Activated T-cell treated with anti-CD3 and anti-CD28 coated beads for 4 hours (primary cell): ENCODE results near the gene CREBL2.
"Not testable (repeated sequence)": the region's sequence is repeated elsewhere in the genome, so short reads cannot be mapped to it uniquely, and the experiment has no call there.

Experiments used
- DNase-seq: peaks from one replicate; pipeline ENCODE4 v3.0.0-alpha.2; 2020

The CREBL2 gene

DNA sequence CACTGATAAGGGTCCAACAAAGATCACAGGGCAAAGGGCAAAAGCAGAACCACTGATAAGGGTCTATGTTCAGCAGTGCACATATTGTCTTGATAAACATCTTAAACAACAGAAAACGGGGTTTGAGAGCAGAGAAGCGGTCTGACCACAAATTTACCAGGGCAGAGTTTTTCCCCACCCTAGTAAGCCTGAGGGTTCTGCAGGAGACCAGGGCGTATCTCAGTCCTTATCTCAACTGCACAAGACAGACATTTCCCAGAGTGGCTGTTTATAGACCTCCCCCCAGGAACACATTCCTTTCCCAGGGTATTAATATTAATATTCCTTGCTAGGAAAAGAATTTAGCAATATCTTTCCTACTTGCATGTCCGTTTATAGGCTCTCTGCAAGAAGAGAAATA is 28.3 kb downstream of the CREBL2 start:
- not testable (repeated sequence) for DNase-seq

DNA sequence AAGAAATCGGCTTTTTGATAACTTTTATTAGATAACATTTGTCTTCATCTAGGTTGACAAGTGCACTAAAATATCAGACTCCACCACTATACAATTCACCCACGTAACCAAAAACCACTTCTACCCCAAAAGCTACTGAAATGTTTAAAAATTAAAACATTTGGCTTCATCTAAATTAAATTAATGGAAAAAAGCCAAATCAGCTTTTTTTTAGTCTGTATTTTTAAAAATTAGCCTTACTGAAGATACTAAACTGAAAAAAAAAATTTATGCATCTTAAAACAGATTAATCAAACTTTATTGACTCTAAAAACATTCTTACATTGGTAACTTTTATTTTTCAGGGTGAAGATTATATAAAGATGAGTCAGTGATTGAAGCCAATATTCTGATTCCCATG is 30.0 kb downstream of the CREBL2 start:
- DNase-seq = no peak

DNA sequence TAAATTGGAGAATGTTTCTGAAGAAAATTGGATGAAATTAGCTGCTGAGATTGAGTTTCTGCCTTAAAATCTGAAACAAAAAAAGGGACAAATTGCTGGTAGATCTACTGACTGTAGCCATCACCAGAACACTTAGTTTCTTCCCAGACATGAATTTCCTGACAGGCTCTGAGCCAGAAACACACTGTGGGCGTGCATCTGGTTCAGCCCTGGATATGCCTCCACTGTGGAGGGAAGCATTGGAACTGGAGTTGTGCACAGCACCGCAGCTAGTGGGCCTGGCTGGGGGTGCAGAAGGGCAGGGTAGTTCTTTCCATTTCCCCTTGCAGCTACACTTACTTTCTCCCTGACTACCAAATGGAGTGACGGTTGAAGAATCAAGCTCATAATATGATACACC is 31.2 kb downstream of the CREBL2 start:
- no peak for DNase-seq

DNA sequence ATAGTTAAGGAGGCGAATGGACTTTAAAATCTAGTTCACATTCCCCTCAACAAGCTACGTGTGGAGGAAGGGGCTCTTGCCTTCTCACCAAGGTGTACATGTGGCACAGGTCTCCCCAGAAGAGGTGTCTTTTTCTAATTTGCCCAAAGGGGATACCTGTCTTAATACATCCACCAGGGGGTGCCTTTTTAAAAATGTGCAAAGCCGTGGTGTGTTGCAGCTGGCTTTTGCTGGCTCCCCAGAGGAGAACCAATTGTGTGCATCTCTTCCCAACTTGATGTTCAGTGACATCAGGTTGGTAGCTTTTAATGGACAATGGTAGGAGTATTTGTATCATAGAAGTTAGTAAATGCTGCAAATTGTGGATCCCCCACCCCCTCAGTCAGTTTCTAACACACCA is 33.8 kb downstream of the CREBL2 start:
- DNase-seq = peak; percentile 17

DNA sequence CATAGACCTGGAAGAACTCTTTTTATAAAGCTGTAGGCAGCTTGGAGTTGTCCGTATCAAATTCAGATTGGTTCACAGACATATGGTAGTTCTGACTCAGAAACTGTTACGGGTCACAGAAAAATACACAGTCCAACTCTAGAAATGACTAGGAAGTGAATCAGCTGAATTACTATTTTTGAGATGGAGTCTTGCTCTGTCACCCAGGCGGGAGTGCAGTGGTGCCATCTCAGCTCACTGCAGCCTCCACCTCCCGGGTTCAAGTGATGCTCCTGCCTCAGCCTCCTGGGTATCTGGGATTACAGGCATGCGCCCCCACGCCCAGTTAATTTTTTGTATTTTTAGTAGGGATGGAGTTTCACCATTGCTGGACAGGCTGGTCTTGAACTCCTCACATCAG is 34.3 kb downstream of the CREBL2 start:
- DNase-seq = not testable (repeated sequence)

DNA sequence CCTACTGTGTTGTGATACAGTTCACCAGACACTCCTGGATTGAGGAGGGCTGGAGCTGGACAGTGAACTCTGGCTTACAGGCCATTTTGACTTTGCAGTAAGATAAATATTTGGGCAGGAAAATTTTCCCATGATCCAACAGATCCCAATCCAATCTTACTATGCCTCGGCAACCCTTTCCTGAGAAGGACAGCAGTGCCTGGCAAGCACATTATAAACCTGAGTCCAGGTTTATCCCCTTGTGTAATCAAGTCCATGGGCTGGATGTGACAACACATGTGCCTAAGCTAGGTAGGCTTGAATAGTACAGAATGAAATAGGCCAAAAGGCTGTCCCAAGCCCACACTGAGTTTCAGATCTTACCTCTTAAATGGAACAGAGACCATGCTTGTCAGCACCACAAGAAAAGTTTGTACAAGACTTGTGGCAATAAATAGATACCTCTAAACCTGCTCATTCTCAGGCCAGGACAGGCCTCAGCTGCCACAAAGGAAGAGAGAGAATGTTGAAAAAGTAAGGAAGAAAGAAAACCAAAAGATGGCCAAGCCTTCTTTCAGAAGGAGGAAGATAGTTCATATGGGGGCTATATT is 34.9 kb downstream of the CREBL2 start:
- DNase-seq = no peak

DNA sequence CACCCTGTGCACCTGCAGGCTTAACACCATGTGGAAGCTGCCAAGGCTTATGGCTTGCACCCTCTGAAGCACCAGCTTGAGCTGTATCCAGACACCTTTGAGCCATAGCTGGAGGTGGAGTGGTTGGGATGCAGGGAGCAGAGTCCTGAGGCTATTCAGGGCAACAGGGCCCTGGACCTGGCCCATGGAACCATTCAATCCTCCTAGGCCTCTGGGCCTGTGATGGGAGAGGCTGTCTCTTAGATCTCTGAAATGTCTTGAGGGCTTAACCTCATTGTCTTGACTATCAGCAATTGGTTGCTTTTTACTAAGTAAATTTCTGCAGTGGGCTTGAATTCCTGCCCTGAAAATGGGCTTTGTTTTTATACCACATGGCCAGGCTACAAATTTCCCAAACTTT is 36.6 kb downstream of the CREBL2 start:
- DNase-seq = no peak

DNA sequence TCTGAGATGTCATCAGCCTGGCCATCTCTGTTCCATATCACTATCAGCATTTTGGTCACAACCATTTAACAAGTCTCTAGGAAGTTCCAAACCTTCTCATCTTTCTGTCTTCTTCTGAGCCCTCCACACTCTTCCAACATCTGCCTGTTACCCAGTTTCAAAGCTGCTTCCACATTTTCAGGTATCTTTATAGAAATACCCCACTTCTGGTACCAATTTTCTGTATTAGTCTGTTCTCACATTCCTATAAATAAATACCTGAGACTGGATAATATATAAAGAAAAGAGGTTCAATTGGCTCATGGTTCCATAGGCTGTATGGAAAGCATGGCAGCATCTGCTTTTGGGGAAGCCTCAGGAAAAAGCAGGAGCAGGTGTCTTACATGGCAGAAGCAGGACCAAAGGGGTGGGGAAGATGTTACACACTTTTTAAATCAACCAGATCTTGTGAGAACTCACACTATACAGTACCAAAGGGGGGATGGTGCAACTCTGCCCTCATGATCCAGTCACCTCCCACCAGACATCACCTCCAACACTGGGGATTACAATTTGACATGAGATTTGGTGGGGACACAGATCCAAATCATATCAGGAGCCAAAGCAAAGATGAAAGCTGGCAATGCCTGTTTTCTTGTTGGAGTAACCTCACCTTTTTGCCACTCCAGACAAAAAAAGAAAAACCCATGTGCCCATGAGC is 37.4 kb downstream of the CREBL2 start:
- DNase-seq = no peak

DNA sequence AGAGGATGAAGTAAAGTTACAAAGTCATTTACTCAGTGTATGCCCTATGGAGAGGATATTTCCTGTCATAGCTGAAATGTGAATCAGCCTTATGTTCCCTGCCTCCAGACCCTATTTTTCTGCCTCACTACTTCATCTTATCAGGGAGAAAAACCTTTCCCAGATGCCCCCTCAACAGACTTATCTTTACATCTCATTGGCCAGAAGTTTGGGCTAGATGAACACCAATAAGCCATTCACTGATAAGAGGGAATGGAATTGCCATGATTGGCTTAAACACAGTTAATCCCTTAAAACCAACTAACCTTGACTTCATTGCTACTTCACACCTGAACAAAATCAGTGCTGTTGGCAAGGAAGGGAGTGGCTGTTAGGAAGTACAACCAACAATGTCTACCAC is 40.1 kb downstream of the CREBL2 start:
- no peak for DNase-seq

DNA sequence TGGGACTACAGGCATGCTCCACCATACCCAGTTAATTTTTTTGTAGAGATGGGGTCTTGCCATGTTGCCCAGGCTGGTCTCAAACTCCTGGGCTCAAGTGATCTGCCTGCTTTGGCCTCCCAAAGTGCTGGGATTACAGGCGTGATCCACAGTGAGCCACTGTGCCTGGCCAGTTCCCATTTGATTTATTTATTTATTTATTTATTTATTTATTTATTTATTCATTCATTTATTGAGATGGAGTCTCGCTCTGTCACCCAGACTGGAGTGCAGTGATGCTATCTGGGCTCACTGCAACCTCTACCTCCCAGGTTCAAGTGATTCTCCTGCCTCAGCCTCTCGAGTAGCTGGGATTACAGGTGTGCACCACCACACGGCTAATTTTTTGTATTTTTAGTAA is 41.0 kb downstream of the CREBL2 start:
- not testable (repeated sequence) for DNase-seq

DNA sequence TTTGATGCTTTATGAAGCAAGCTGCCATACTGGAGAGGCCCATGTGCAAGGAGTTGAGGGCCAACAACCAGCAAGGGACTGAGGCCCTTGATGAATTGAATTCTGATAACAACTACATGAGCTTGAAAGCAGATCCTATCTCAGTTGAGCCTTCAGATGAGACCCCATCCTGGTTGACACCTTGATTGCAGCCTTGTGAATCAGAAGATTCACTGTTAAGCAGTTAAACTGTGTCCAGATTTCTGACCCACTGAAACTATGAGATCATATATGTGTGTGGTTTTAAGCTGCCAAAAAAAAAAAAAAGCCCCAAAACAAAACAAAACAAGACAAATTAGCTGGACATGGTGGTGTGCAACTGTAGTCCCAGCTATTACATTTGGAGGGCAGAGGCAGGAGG is 42.2 kb downstream of the CREBL2 start:
- DNase-seq = no peak

DNA sequence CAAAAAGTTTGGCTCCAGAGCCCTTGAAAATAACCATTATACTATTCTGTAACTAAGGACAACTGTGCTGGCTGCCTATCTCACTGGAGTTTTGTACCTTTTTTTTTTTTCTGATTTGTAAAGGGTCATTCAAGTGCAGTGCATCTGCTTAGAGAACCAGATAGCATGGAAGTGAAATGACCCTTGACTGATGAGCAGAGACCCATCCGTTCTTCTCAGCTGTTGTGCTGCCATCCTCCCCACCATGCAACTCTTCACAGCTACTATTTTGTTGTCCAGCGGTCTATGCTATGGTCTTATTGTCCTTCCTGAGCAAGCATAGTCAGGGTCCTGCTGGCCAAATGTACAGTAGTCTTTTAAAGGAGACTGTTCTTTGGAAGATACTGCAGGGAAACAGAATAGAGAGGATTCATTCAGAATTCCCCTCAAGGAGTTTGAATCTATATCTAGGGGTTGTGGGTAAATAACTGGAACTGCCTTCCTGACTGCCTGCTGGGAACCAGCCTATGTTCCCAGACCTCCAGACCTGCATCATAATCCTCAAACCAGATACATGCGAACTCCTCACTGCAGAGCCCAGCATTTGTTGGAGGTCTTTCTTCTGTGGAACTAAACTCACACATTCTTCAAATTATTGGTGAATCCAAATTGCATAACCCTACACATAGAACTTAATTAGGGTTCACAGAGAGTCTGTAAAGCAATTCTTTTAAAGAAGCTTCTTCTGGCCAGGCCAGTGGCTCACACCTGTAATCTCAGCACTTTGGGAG is 43.2 kb downstream of the CREBL2 start:
- no peak for DNase-seq

DNA sequence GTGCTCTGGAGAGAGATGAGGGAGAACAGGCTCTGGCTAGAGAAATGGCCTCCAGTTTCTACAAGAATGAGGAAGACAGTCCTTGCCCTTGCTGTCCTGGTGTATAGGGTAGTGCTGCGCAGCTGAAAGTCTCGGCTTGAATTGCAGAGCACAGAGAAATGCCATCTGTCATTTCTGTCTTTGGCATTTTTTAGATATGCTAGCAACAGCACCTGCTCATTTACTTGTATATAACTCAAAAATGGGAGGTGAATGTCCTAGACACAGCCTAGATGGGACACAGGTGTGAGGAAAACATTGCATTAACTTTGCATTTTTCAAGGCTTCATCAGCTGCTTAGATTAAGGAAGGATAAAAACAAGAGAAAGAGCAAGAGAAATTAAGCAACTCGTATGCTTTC is 48.5 kb downstream of the CREBL2 start:
- no peak for DNase-seq

DNA sequence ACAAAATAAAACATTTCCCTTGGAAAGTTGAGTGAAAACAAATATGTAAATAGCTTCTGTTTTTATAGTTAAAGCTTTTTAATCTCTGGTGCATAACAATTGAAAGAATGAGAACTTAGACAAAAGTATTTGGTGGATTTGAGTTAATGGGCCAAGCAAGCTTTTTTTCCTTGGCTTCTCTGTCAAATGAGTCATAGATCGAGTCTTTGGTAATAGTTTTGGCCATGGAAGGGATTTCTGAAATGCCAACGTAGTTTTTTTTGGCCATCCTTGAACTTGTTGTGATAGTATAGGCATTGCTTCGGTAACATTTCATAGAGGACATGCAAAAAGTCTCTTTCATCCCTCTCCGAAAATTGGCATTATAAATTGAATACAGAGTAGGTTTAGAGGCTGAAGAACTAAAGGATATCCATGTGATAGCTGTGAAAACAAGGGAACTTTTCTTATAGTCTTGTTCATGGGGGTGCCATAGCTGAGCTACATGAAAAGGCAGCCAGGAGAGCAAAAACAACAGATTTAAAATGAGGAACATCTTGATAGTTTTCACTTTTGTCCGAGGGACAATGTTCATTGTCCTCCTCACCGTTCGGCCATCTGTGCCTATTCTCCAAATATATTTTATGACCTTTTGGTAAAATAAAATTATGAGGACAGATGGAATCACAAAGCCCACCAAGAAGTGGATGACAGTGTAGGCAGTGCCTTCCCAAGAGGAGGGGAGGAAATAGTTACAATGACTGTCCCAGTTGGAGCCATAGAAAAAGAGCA is 49.6 kb downstream of the CREBL2 start:
- no peak for DNase-seq

DNA sequence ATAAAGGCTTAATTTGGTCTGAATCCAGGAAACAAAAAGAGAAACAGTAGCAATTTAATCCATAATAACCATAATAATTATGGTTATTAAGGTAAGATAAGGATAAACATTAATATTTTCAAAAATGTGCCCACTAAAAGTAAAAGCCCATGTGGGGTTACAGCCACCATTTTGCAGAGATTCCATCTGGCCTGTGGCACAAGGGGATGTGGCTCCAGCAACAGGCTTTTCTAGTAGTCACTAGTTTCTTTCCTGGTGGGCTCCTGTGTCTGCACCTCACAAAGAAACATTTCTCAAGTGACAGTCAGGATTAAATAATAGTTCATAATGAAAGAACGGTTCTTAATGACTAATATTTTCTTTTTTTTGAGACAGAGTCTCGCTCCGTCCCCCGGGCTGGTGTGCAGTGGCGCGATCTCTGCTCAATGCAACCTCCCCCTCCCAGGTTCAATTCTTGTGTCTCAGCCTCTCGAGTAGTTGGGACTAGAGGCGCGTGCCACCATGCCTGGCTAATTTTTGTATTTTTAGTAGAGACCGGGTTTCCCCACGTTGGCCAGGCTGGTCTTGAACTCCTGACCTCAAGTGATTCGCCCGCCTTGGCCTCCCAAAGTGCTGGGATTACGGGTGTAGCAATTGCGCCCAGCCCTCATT is 52.1 kb downstream of the CREBL2 start:
- DNase-seq = no peak

DNA sequence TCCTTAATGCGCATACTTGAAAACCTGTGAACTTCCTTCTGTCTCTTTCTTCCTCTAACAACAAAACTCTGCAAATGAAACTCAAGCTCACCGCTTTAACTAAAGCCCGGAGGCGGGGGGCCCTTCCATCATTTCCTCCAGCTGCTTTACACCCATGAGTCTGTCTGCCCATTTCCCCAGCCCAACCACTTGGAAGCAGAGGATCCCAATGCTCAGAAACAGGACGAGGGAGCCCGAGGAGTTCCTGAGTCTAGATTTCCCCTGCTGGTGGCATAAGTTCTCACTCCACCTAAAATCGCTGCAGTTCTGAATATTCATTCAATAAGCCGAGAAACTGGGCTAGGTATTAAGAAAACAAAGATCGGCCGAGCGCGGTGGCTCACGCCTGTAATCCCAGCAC is 53.5 kb downstream of the CREBL2 start:
- no peak for DNase-seq

DNA sequence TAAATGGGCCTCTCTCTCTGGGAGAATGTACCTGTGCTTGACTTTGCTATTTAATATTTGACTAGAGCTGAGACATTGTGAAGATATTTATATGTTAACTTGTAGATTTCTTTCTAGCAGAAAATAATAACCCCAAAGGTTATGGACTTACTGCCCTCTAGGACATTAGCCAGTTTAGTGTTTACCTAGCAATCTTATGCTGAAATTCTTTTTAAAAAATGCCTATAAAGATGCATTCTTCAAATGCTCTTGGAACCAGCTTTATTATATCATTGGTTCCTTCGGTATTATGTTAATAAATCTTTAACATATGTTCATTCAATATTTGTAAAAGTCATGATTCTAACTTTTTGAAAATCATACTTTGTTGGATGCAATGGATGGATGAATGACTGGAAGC is 56.3 kb downstream of the CREBL2 start:
- no peak for DNase-seq

DNA sequence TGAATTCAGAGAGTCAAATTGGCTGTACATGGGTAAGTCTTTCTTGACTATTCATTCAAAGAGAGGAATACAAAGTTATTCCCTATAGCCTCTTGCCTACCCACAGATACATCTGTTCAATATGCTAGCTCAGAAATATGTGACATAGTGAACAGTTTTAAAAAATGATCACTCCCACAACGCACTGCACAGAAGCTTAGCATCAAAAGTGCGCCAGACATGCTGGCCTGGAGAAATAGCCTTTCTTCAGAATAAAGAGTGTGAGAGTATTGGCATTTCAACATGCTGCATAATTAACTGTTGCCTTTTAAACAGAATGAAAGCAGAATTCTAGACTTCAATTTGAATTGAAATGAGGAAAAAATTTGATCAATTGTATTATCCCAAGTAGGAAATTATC is 57.3 kb downstream of the CREBL2 start:
- DNase-seq = no peak

DNA sequence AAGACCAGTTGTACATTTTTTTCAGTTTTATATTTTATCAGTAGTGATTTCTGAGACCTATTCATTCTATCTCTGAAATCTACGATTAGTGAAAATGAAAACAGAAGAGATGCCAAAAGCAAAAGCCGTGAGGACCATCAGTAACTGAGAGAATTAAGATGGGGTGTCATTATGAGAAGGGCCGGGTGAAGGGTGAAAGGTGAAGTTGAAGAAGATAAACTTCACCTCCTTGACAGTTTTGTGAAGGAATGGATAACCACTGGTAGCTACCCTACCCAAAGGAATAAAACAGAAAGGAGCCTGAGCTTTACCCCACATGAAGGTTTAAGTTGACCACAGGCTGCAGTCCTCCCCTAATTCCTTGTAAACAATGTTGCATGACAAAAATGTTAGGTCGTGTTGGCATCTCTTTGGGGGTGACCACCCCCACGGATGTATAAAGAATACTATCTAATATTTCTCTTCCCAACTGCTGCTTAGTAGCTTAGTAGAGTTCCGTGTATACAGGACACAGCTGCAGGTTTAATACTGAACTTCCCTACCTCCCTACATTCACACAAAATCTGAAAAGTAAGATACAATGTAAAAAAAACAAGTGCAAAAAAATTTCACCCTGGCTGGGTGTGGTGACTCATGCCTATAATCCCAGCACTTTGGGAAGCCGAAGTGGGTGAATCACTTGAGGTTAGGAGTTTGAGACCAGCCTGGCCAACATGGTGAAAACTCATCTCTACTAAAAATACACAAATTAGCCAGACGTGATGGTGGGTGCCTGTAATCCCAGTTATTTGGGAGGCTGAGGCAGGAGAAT is 60.4 kb downstream of the CREBL2 start:
- DNase-seq = no peak

DNA sequence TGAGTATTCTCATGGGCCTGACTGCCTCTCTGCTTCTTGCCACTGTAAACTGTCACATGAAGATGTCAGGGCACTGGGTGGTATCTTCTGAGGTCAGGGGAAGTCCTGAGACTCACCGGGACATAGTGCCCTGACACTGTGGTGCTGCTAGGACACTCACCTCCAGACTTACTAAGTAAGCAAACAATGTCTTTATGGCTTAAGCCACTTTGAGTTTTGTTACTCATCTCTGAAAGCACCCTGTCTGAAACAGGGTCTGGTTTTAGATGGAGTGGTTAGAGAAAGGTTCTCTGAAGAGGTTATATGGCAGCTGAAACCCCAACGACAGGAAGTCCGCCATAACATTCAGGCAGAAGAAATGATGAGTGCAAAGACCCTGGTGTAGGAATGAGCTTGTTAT is 61.6 kb downstream of the CREBL2 start:
- no peak for DNase-seq

DNA sequence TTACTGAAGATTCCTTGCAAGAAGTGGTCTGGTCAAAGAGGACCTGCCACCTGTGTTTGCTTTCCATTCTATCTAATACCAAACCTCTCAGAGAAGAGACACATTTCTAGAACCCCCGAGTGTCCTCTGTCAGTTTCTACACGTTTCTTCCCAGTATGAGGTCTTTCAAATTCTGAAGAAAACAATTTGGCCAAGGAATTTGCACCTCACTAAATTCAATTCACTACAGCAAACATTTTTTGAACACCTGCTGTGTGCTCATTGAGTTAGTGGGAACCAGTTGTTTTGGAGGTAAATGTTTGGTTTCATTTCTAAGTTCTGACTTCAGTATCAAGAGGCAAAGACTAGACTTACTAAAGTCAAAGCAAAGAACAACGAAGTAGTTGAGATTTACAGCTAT is 64.9 kb downstream of the CREBL2 start:
- DNase-seq = no peak
